WTC11 (cell line): ENCODE data around the gene DONSON. TPM values are rescaled to one million over a fixed set of nuclear protein-coding genes. Genes with fewer than 3 reads are reported as not detected.

Experiments
- ATAC-seq: fragments of 200-7000 bp; cut with Tn5 transposase; 2 replicates; pipeline ENCODE4 v1.10.0; 2021; ENCODE audit warnings: mild to moderate bottlenecking, moderate library complexity
- CTCF ChIA-PET: fragments of 300-600 bp; sonication (Branson Sonifier 250); formaldehyde crosslinking; loops from one replicate; lab custom pipeline; 2021; ENCODE audit warnings: antibody characterized with exemption; lab: Charles Lee
- POLR2A ChIA-PET: fragments of 350-600 bp; sonication (Branson Sonifier 250); formaldehyde crosslinking; loops from one replicate; lab custom pipeline; 2021; ENCODE audit warnings: antibody characterized with exemption; lab: Charles Lee
- DNase-seq: peaks from one replicate; pipeline ENCODE4 v3.0.0; 2021; ENCODE audit warnings: low spot score
- H3K27ac Mint-ChIP-seq: 2 replicates; pipeline ENCODE4 v1.8.0; 2021; ENCODE audit warnings: mixed read lengths
- H3K27me3 Mint-ChIP-seq: 2 replicates; pipeline ENCODE4 v1.8.0; 2021; ENCODE audit warnings: low read depth, mild to moderate bottlenecking, moderate library complexity, mixed read lengths
- H3K36me3 Mint-ChIP-seq: 2 replicates; pipeline ENCODE4 v1.8.0; 2021; ENCODE audit warnings: mixed read lengths
- H3K4me1 Mint-ChIP-seq: 2 replicates; pipeline ENCODE4 v1.8.0; 2022; ENCODE audit warnings: mixed read lengths
- H3K4me3 Mint-ChIP-seq: 2 replicates; pipeline ENCODE4 v1.8.0; 2021; ENCODE audit warnings: mild to moderate bottlenecking, moderate library complexity, mixed read lengths
- H3K9me3 Mint-ChIP-seq: 2 replicates; pipeline ENCODE4 v1.8.0; 2021; ENCODE audit warnings: mixed read lengths
- ATF1 ChIP-seq: sonication (generic); formaldehyde crosslinking; IDR thresholded peaks from 2 replicates; pipeline ENCODE4 v1.8.1; 2023; ENCODE audit warnings: mild to moderate bottlenecking, moderate library complexity, missing genetic modification reagents
- CDX4 ChIP-seq: fragments of 250-450 bp; sonication (Bioruptor Pico); IDR thresholded peaks from 2 replicates; pipeline ENCODE4 v1.9.0; 2021; ENCODE audit warnings: moderate library complexity, mild to moderate bottlenecking, inconsistent platforms, borderline replicate concordance
- CREM ChIP-seq: sonication (generic); formaldehyde crosslinking; IDR thresholded peaks from 2 replicates; pipeline ENCODE4 v1.8.1; 2022; ENCODE audit warnings: mild to moderate bottlenecking, missing genetic modification reagents, moderate library complexity
- E2F4 ChIP-seq: sonication (generic); formaldehyde crosslinking; IDR thresholded peaks from 2 replicates; pipeline ENCODE4 v1.8.1; 2022; ENCODE audit warnings: low read depth, mild to moderate bottlenecking, moderate library complexity, missing genetic modification reagents, borderline replicate concordance
- ELF4 ChIP-seq: sonication (generic); formaldehyde crosslinking; IDR thresholded peaks from 2 replicates; pipeline ENCODE4 v1.8.1; 2022; ENCODE audit warnings: low read depth, mild to moderate bottlenecking, moderate library complexity, missing genetic modification reagents
- GRHL2 ChIP-seq: fragments of 250-450 bp; sonication (Bioruptor Pico); IDR thresholded peaks from 2 replicates; pipeline ENCODE4 v1.8.0; 2022; ENCODE audit warnings: mild to moderate bottlenecking, moderate library complexity; ENCODE audit not compliant: insufficient replicate concordance, severe bottlenecking
- JAZF1 ChIP-seq: fragments of 250-450 bp; sonication (Bioruptor Pico); IDR thresholded peaks from 2 replicates; pipeline ENCODE4 v1.9.0; 2021; ENCODE audit warnings: moderate library complexity, mild to moderate bottlenecking, inconsistent platforms
- KAT7 ChIP-seq: sonication (generic); formaldehyde crosslinking; IDR thresholded peaks from 2 replicates; pipeline ENCODE4 v1.8.1; 2023; ENCODE audit warnings: missing genetic modification reagents, mild to moderate bottlenecking, borderline replicate concordance
- MYBL2 ChIP-seq: sonication (generic); formaldehyde crosslinking; IDR thresholded peaks from 2 replicates; pipeline ENCODE4 v1.8.1; 2023; ENCODE audit warnings: mild to moderate bottlenecking, moderate library complexity, missing genetic modification reagents
- NFATC4 ChIP-seq: fragments of 250-450 bp; sonication (Bioruptor Pico); IDR thresholded peaks from 2 replicates; pipeline ENCODE4 v1.9.0; 2021; ENCODE audit warnings: mild to moderate bottlenecking
- OVOL2 ChIP-seq: fragments of 250-450 bp; sonication (Bioruptor Pico); IDR thresholded peaks from 2 replicates; pipeline ENCODE4 v1.9.0; 2021; ENCODE audit warnings: mild to moderate bottlenecking, borderline replicate concordance
- SMAD4 ChIP-seq: sonication (generic); formaldehyde crosslinking; IDR thresholded peaks from 2 replicates; pipeline ENCODE4 v1.8.0; 2022; ENCODE audit warnings: mild to moderate bottlenecking, missing genetic modification reagents
- SOX15 ChIP-seq: fragments of 250-450 bp; sonication (Bioruptor Pico); IDR thresholded peaks from 2 replicates; pipeline ENCODE4 v1.9.0; 2021; ENCODE audit warnings: mild to moderate bottlenecking
- ZBTB21 ChIP-seq: sonication (generic); formaldehyde crosslinking; IDR thresholded peaks from 2 replicates; pipeline ENCODE4 v1.8.1; 2023; ENCODE audit warnings: mild to moderate bottlenecking, missing genetic modification reagents, borderline replicate concordance
- ZNF416 ChIP-seq: fragments of 250-450 bp; sonication (Bioruptor Pico); IDR thresholded peaks from 2 replicates; pipeline ENCODE4 v1.9.0; 2021; ENCODE audit warnings: mild to moderate bottlenecking, inconsistent platforms
- total RNA-seq: library from RNA; stranded (reverse); gene quantifications from 3 replicates; pipeline ENCODE4 v1.2.3, GENCODE V29; 2021
- TF ChIP-seq, protein P1 (sequence below): sonication (generic); formaldehyde crosslinking; IDR thresholded peaks from 2 replicates; pipeline ENCODE4 v1.8.1; 2023; ENCODE audit warnings: mild to moderate bottlenecking, missing genetic modification reagents, borderline replicate concordance
- TF ChIP-seq, protein P2 (sequence below): sonication (generic); formaldehyde crosslinking; IDR thresholded peaks from 2 replicates; pipeline ENCODE4 v1.8.0; 2022; ENCODE audit warnings: mild to moderate bottlenecking, missing genetic modification reagents
- TF ChIP-seq, protein P3 (sequence below): fragments of 250-450 bp; sonication (Bioruptor Pico); IDR thresholded peaks from 2 replicates; pipeline ENCODE4 v1.8.0; 2021; ENCODE audit warnings: mild to moderate bottlenecking
- TF ChIP-seq, protein P4 (sequence below): sonication (generic); formaldehyde crosslinking; IDR thresholded peaks from 2 replicates; pipeline ENCODE4 v1.8.0; 2023; ENCODE audit warnings: mild to moderate bottlenecking, missing genetic modification reagents

Gene DONSON
- total RNA-seq, 1 experiment from 2014 or later, result 32.2 TPM

GRCh38 chr21:33586927-33587326 lies 1.6 kb downstream of the DONSON start (continued):
- TF ChIP-seq, protein P1, sequence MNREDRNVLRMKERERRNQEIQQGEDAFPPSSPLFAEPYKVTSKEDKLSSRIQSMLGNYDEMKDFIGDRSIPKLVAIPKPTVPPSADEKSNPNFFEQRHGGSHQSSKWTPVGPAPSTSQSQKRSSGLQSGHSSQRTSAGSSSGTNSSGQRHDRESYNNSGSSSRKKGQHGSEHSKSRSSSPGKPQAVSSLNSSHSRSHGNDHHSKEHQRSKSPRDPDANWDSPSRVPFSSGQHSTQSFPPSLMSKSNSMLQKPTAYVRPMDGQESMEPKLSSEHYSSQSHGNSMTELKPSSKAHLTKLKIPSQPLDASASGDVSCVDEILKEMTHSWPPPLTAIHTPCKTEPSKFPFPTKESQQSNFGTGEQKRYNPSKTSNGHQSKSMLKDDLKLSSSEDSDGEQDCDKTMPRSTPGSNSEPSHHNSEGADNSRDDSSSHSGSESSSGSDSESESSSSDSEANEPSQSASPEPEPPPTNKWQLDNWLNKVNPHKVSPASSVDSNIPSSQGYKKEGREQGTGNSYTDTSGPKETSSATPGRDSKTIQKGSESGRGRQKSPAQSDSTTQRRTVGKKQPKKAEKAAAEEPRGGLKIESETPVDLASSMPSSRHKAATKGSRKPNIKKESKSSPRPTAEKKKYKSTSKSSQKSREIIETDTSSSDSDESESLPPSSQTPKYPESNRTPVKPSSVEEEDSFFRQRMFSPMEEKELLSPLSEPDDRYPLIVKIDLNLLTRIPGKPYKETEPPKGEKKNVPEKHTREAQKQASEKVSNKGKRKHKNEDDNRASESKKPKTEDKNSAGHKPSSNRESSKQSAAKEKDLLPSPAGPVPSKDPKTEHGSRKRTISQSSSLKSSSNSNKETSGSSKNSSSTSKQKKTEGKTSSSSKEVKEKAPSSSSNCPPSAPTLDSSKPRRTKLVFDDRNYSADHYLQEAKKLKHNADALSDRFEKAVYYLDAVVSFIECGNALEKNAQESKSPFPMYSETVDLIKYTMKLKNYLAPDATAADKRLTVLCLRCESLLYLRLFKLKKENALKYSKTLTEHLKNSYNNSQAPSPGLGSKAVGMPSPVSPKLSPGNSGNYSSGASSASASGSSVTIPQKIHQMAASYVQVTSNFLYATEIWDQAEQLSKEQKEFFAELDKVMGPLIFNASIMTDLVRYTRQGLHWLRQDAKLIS (CRISPR knock-in tag), result no peak
- TF ChIP-seq NFATC4 (CRISPR knock-in tag) (no peak), ELF4 (CRISPR knock-in tag) (no peak), JAZF1 (CRISPR knock-in tag) (no peak)
- TF ChIP-seq, protein P2, sequence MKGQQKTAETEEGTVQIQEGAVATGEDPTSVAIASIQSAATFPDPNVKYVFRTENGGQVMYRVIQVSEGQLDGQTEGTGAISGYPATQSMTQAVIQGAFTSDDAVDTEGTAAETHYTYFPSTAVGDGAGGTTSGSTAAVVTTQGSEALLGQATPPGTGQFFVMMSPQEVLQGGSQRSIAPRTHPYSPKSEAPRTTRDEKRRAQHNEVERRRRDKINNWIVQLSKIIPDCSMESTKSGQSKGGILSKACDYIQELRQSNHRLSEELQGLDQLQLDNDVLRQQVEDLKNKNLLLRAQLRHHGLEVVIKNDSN (CRISPR knock-in tag), result no peak

GRCh38 chr21:33584455-33584854 lies 4.0 kb downstream of the DONSON start:
- peaks cover 19% of the 10 kb centered on the region for H3K36me3 Mint-ChIP-seq
- POLR2A ChIA-PET, result no interaction called here
- ATAC-seq, result no peak
- H3K27ac Mint-ChIP-seq, result no peak overlapping the region
- H3K9me3 Mint-ChIP-seq, result no peaks in the 10 kb centered on the region
- H3K27me3 Mint-ChIP-seq, result no peaks in the 10 kb centered on the region
- H3K4me3 Mint-ChIP-seq, result no peak overlapping the region
- H3K4me1 Mint-ChIP-seq, result peaks cover 20% of the 10 kb centered on the region
- TF ChIP-seq KAT7 (no peak), JAZF1 (CRISPR knock-in tag) (no peak), E2F4 (no peak), CREM (CRISPR knock-in tag) (no peak), SOX15 (CRISPR knock-in tag) (no peak), CDX4 (CRISPR knock-in tag) (no peak), ZBTB21 (CRISPR knock-in tag) (no peak), ATF1 (CRISPR knock-in tag) (no peak), GRHL2 (CRISPR knock-in tag) (no peak), OVOL2 (no peak), SMAD4 (no peak), MYBL2 (no peak), ZNF416 (CRISPR knock-in tag) (no peak)
- TF ChIP-seq, protein P3, sequence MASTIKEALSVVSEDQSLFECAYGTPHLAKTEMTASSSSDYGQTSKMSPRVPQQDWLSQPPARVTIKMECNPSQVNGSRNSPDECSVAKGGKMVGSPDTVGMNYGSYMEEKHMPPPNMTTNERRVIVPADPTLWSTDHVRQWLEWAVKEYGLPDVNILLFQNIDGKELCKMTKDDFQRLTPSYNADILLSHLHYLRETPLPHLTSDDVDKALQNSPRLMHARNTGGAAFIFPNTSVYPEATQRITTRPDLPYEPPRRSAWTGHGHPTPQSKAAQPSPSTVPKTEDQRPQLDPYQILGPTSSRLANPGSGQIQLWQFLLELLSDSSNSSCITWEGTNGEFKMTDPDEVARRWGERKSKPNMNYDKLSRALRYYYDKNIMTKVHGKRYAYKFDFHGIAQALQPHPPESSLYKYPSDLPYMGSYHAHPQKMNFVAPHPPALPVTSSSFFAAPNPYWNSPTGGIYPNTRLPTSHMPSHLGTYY (CRISPR knock-in tag), result no peak
- TF ChIP-seq, protein P4, sequence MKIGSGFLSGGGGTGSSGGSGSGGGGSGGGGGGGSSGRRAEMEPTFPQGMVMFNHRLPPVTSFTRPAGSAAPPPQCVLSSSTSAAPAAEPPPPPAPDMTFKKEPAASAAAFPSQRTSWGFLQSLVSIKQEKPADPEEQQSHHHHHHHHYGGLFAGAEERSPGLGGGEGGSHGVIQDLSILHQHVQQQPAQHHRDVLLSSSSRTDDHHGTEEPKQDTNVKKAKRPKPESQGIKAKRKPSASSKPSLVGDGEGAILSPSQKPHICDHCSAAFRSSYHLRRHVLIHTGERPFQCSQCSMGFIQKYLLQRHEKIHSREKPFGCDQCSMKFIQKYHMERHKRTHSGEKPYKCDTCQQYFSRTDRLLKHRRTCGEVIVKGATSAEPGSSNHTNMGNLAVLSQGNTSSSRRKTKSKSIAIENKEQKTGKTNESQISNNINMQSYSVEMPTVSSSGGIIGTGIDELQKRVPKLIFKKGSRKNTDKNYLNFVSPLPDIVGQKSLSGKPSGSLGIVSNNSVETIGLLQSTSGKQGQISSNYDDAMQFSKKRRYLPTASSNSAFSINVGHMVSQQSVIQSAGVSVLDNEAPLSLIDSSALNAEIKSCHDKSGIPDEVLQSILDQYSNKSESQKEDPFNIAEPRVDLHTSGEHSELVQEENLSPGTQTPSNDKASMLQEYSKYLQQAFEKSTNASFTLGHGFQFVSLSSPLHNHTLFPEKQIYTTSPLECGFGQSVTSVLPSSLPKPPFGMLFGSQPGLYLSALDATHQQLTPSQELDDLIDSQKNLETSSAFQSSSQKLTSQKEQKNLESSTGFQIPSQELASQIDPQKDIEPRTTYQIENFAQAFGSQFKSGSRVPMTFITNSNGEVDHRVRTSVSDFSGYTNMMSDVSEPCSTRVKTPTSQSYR (CRISPR knock-in tag), result no peak
- TF ChIP-seq, all 79 proteins: peak for 0
- DNase-seq, result no peak
- CTCF ChIA-PET, result interaction anchor here (0.8 kb wide), 1 partner anchor 311 kb away, joined by 3 read pairs; no protein-coding TSS in a partner anchor
